ENCODE measurements around the gene PTPRK.

PTPRK gene

DNA sequence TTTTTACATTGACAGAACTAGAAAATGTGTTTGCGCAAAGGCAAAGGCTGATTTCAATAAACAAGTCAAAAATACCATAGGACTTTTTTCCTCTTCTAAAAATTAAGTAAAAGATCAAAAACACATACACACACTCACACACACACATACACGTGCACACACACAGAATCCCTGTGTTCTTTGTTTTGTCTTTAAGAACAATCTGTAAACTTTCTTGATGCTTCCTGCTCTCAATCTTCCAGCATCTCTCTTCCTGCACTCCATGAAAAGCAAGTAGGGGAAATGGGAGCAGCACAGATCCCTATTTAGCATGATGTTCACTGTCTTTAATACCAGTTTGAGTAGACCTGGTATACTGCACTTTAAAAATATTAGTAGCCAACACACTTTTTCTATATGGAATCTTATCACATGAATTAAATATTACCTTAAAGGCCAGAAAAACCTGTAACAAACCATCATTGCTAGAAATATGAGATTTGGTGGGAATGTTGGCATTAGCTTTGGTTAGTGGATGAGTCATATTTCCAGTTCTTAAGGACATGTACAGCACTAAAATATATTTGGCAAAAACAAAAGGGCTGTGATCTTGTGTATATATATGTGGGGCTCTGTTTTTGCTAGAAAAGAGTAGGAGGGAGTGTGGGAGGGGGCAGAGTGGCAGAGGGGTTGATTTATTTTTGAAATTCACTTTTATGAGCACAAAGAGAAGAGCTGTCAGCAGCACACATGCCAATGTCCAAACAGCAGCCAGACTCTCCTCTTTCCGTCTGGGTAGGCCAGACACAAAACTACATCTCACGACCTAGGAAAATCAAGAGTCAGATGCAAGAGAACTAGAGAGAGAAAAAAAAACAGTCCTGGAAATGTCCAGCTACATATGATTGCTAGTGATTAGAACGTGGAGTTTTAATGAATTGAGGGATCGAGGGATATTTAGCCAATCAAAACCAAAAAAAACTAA is 4.6 kb downstream of the PTPRK start:
- no peak for FAIRE-seq

DNA sequence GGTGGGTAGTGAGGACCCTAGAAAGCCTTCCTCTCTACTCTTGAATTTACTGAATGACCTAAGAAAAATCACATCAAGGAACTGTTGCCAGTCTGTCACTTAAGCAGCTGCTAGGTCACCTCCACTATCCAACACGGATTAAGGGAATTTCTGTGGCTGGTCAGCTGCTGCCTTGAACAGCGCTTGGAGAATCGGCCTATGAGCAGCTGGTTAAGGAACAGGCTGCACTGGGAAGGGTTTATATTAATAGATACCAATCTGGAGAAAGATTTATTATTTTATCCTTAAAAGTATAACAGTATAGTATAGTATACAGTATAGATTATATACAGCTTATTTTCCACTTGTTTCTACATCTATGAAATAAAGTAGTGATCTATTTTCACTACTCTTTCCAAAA is 6.5 kb downstream of the PTPRK start:
- no peak for FAIRE-seq

DNA sequence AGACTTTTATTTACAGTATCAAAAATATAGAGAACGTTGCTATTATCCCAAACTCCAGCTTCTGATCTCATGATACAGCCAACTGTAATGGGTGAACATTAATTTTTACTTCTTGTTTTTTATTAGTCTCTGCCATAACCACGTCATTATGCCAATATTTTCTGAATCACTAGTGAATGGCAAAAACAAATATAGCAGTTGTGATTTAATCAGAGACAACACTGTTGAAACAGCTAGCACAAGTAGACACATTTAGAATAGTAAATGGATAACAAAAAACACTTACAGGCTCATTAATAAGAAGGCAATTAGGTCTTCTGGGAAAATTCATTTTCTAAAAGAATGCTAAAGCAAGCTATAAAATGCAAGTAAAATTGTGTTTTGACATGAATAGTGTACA is 8.1 kb downstream of the PTPRK start:
- FAIRE-seq, result no peak

DNA sequence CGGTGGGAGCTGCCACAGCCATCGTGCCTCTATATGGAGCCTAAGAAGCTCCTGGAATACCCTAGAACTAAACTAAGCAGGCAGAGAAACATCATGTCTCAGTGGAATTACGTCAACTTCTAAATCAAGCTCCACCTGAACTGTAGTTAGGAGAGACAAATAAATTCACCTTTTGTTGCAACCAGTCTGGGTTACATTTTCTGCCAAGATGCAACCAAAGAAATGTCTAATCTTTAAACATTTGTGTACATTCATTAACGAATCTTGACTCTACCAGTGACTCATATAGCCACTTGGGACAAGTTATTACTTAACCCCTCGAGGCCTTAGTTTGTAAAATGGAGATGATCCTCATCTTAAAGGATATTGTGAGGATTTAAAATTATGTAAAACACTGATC is 8.9 kb downstream of the PTPRK start:
- no peak for FAIRE-seq

DNA sequence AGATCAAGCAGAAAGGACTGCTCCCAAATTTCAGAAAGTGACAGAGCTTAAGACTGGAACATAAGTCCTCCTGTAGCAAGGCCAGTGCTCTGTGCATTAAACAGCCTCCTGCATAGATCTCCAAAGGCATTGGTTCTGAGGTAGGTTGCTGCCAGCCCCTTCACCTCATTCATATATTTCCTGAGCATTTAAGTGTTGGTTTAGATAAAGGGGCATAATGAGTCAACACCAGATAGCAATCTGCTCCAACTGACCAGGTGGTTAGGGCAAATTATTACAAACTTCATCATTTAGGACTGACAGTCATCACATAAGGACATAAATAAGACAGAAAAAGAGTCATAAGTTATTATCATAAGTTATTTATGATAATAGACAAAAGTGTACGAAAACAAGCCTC is 10.7 kb downstream of the PTPRK start:
- no peak for FAIRE-seq

DNA sequence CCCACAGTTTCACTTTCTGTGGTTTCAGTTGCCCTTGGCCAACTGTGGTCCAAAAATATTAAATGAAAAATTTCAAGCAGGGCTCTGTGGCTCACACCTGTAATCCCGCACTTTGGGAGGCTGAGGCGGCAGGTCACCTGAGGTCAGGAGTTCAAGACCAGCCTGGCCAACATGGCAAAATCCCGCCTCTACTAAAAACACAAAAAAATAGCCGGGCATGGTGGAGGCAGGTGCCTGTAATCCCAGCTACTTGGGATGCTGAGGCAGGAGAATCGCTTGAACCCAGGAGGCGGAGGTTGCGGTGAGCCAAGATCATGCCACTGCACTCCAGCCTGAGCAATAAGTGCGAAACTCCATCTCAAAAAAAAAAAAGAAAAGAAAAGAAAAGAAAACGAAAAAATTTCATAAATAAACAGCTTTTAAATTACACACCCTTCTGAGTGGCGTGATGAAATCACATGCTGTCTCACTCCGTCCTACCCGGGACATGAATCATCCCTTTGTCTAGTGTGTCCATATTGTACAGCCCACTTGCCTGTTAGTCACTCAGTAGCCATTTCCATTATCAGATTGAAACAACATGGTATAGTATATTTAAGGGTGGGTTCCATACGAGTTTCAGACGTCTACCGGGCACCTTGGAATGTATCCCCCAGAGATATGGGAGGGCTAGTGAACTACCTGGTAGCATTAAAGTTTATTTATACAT is 11.7 kb downstream of the PTPRK start:
- FAIRE-seq, result no peak

DNA sequence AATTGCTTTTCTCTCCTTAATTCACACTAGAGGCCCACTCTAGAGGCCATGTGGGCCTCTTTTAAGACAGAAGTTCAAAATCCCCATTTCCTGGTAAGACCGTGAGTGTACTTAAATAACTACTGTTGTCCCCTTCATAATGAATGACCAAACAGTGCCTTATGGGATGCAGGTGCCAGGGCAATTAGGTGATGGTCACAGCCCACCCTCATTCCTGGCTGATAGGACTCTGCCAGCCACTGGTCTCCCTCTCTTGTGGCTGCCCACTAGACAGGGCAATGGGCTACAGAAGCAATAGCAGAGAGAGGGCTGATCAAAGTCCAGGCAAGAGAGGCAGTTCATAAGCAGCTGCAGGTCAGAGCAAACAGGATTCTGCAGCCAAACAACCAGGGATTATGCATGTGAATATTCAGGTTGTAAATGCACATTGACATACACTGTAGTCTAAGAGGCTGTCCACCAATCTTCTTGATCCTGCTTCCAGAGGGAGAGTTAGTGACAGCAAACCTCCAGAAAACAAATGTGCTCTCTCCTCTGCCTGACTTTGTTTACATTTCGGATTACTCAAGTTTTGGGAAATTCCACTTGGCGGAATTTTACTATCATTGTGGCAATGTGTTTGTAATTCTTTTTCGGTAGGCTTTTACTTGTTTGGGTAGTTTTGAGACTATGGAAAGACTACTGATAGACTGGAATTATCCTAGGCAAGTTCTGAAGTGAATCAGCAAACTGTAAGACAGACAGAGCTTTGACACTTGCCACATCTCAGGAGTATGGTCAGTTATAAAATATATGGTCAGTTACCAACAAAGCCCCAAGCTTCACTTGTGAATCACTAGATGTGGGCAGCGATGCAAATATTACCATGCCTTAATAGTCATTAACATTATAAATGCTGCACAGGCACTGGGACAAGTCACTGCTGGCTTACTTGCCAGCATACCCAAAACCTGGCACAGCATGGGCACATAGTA is 12.8 kb downstream of the PTPRK start:
- FAIRE-seq, result peak; percentile 28

DNA sequence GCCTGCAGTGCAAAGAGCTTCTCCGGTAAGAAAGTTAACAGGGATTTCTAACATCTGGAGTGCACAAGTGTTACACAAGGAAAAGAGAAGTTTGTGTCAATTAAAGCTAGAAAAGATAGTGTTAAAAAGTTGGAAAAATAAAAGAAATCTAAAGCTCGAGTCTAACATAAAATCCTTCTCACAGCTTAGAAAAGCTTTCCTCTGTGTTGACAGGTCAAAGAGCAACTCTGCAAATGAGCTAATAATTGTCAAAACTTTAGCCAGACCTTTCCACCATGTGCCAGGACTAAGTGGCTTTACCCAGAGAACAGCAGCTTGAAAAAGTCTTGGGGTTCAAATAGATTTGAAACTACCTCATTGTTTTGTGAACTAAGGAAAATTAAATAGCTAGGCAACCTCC is 14.8 kb downstream of the PTPRK start:
- FAIRE-seq, result no peak

DNA sequence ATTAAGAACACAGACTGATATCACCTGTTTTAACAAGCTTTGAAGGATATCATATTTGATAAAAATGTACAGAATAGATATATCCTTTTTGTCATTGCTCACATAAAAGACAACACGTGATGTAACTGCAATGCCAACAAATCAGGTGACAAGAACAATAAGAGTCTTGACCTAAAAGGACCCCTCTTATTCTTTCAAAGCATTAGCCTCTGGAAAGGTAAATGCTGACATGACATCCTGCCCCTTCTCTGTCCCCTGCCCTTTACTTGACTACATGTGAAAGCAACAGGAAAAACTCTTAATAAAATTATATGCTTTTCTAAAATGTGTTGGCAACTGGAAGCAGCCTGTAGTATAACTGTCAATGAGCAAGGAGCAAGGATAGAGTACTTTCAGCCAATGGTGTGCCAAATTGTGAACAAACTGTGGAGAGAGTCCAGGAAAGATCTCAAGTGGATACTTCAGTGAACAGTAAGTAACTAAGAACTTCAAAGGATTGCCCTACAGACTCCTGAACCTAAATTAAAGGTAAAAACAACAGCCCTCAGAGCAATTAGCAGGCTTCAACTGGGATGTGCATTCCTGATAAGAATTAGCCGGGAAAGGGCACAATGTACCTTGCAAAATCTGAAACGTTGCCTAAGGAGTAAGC is 16.3 kb downstream of the PTPRK start:
- FAIRE-seq, result no peak

DNA sequence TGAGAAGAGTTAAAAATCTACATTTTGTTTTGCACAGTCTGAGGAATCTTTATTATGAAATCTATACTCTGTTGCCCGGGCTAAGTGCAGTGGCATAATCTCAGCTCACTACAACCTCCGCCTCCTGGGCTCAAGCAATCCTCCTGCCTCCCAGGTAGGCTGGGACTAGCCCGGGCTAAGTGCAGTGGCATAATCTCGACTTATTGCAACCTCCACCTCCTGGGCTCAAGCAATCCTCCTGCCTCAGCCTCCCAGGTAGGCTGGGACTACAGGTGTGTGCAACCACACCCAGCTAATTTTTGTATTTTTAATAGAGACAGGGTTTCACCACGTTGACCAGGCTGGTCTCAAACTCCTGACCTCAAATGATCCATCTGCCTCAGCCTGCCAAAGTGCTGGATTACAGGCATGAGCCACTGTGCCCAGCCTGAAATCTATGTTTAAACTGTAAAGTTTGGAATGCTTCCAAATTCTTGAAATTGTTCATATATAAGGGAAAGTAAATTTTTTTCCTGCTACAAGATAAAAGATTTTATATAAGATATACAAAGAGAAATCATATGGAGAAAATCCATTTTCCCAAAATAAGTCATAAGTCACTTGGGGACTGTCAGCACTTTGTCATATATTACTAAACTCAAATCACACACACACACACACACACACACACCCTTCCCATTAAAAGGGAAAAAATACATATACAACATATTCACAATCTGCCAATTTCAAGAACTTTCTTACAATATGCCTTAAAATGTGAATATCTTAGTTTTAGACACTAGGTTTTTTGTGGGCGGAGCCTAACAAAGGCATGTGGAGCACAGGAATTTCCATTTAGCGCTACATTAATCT is 19.4 kb downstream of the PTPRK start:
- no peak for FAIRE-seq

DNA sequence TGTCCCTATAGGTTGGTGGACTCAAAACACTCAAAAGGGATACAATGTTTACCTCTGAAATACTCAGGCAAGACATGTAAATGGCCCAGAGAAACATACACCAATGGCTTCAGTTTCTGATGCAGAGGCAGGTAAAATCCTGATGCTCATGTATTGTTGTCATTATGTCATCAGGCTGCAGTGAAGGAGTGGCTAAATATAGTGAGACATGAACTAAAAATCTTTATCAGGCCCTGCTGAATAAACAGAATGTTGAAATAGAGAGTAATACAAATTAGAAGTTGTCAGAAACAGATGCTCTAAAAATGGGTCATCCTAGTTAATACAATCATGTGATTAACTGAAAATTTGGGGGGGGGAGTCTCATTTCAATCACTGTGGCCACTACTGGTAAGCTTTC is 20.4 kb downstream of the PTPRK start:
- peak; percentile 53 for FAIRE-seq

DNA sequence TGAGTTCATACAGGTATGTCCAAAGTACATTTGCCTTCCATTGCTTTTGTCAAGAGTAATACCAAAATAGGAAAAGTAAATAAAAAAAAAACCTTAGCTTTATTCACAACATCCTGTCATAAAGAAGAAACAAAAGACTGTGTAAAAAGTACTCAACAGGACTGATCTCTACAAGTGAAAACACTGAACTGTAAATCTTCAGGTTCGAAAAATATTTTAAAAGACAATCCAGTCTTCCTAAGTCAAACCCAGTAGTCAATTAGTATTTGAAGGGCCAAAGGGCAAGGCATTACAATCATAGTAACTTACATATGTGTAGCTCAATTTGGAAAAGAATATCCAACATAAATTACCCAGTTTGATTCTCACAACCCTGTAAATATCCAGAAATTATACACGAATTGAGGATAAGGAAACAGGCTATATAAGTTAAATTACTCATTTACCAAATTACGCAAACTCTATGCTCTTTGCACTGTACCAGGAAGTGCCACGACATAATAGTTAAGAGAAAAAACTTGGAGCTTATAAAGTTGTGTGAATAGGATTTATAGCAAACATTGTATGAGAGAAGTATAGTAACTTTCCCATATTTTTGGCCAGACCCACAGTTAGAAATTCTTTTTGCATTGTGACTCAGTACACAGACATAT is 21.2 kb downstream of the PTPRK start:
- FAIRE-seq, result peak; percentile 94

DNA sequence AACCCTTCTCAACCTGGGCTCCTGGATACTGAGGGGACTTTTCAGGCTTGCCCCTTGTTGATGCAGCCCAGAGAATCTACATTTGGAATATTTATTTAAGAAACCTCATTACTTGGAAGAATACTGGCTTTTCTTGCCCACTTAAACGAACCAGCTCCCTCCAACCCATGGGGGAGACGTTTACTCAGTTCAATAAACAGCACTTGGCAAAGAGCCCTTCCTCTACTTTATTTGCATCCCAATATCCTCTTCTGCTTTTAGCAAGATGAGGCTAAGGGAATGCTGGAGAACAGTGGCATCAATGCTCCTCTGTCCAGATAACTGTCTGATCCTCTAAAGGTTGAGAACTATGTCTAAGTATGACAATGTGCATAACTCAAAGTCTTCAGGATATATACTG is 22.2 kb downstream of the PTPRK start:
- no peak for FAIRE-seq

DNA sequence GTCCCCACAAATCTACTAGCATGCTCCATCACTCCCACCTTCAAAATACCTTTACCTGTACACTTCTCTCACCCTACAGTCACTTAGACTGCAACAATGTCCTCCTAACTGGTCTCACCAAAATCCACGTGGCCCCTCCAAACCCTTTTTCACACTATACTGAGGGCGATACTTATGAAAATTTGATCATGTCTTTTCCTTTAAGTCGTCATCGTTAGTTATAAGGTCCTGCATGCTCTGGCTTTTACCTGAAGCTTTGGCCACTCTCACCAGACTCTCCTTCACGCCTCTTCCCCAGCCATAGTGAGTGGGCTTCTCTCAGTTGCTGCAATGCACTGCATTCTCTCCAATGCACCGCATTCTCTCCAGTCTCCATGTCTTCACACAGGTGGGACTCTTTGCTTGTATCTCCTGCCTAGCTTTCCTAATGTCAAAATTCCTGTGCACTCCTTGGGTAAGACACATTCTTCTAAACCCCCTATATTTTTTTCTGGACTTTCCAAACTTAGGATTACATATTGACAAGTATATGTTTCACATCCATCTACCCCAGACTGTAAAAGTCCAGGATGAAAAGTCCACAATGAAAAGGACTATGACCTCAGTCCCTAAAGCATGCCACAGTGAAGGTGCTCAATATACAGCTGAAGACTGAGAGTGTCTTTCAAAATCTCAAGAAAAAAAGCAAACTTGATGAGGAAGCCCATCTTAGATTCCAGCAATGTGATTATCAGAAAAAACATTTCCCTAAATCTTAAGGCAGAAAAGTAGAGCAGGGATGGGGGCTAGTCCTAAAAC is 24.7 kb downstream of the PTPRK start:
- no peak for FAIRE-seq

DNA sequence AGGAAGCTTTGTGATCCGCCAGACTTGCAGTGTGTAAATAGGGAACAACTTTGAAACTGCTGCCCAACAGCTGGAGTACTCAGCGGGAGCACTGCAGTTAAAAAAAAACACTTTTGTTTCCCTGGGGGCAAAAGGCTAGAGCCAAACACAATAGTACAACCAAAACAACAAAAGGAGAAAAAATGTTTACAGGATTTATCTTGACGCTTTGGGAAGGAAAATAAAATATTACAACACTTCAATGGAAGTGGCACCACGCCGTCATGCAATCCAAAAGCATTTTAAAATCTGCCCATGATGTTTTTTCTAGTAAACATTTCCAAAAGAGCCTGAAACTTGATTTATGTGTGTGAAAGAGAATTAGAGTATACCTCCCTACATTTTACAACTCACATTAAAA is 26.0 kb downstream of the PTPRK start:
- FAIRE-seq, result no peak

DNA sequence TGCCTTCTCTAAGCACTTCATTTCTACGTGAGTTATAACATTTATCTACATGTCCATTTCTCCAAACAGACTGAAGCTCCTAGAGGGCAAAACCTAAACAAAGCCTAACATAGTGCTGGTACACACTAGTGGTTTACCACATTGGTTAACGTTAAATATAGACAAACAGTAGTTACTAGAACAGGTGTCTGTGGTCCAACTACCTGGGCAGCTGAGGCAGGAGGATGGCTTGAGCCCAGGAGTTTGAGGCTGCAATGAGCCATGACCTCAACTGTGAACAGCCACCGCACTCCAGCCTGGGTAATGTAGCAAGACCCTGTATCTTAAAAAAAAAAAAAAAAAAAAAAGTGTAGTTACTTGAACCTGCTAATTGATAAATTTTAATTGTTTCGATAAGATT is 26.5 kb downstream of the PTPRK start:
- no peak for FAIRE-seq

DNA sequence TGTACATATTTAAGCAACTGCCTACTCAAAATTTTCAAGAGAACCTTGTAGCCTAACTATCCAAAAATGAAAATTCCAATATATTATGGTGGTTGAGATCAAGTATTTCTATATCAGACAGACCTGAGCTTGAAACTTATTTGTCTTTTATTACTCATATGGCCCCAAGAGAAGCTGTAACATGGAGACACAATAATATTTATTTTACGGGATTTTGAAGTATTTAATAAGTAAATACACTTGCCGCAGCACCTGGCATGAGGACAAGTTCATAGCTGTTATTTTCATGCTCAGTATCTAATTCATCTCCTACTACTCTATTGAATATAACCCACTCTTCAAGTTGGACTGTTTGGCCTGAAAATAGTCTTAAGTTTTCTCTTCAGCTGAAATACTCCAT is 28.0 kb downstream of the PTPRK start:
- no peak for FAIRE-seq

DNA sequence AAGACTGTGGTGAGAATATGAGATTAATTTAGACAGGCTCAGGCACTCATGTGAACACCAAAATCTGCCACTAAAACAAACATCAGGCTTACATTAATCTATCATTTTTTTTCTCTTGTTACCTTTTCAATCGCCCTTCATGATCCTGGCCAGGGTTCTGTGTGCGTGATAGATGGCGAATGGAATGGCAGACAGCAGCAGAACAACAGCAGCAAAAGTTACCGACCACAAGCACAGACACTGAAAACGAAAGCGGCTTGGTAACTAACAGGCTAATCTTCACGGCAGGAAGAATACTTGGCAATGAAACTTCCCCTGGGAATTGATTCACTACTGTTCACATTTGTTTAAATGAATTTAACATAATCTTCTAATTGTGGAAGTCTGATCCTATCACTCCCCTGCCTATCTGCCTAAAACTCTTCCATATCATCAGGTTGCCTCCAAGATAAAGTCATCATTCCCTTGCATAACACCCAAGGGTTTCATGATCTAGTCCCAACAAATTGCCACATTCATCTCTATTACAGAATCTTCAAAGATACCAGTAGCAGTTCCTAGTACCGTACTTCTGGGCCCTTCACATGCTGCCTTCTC is 28.7 kb downstream of the PTPRK start:
- FAIRE-seq, result no peak

DNA sequence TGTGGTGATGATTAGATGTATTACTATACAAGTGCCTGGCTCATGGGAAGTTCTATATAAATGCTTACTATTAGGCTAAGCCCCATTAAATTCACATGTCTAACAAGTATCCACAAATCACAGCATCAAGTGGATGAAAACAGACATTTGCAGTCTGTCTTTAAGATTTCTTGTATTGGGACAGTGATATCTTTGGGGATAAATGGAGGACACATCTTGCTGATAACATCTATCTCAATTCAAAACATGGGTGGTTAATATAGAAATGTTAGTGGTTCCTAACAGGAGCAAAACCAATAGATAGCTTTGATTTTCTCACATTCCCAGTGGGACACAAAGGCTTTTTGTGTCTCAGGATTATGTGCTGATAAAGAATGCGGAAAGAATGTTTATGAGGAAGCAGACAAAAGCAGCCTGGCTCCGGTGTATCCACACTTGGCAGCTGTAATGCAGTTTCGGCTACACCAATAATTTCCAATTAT is 29.3 kb downstream of the PTPRK start:
- no peak for FAIRE-seq
